IPS-15b (cell line): ENCODE measurements around the gene LTBP3.

Experiments
- H3K27me3 ChIP-seq: one replicate; pipeline ENCODE4 v1.6.1; 2013; ENCODE audit warnings: low read length; ENCODE audit not compliant: control insufficient read depth, insufficient read depth
- H3K36me3 ChIP-seq: one replicate; pipeline ENCODE4 v1.6.1; 2013; ENCODE audit warnings: low read length; ENCODE audit not compliant: control insufficient read depth, insufficient read depth
- H3K4me1 ChIP-seq: one replicate; pipeline ENCODE4 v1.6.1; 2013; ENCODE audit warnings: mild to moderate bottlenecking, low read length; ENCODE audit not compliant: control insufficient read depth, insufficient read depth
- H3K4me3 ChIP-seq: one replicate; pipeline ENCODE4 v1.5.1; 2013; ENCODE audit warnings: low read depth, low read length
- H3K9ac ChIP-seq: one replicate; pipeline ENCODE4 v1.6.1; 2013; ENCODE audit warnings: low read depth, mild to moderate bottlenecking, low read length
- H3K9me3 ChIP-seq: one replicate; pipeline ENCODE4 v1.6.1; 2013; ENCODE audit warnings: mild to moderate bottlenecking, low read length; ENCODE audit not compliant: control insufficient read depth, insufficient read depth

LTBP3 gene

DNA sequence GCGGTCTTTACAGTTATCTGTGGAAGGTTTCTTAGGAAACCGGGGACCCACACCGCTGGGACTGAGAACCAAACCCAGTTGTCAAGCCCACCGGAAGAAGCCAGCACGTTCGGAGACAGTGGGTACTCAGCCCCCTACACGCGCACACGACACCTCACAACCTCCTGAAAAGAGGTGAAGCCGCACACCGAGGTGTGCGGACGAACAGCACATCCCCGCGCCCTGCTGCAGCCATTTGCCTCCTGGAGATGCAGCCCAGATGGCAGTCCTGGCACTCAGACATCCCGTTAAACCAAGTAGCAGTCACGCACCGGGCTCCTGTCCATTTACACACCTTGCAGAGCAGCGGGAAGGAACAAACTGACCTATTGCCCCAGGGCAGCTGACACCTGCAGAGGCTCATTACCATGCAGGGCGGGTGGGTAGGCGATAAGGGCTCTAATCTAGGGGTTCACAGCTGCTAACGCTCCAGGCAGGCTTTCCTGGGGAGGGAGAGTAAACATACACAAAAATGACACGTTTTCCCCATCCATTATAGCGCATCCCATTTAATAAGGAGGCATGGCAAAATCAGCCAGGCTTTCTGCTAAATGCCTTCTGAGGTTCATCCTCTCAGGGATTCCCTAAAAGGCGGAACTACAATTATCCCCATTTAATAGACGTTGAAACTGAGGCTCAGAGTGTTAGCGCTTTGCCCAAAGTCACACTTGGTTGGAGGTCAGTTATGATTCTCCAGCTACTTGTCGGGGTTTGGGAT is 16.8 kb upstream of the LTBP3 start:
- H3K9ac ChIP-seq: no peak overlapping the region
- peaks cover 44% of the 10 kb centered on the region for H3K27me3 ChIP-seq
- H3K4me1 ChIP-seq: peaks cover 7% of the 10 kb centered on the region
- H3K9me3 ChIP-seq: no peaks in the 10 kb centered on the region
- H3K36me3 ChIP-seq: peaks cover 3% of the 10 kb centered on the region
- peak overlapping the region; percentile 51 for H3K4me3 ChIP-seq

DNA sequence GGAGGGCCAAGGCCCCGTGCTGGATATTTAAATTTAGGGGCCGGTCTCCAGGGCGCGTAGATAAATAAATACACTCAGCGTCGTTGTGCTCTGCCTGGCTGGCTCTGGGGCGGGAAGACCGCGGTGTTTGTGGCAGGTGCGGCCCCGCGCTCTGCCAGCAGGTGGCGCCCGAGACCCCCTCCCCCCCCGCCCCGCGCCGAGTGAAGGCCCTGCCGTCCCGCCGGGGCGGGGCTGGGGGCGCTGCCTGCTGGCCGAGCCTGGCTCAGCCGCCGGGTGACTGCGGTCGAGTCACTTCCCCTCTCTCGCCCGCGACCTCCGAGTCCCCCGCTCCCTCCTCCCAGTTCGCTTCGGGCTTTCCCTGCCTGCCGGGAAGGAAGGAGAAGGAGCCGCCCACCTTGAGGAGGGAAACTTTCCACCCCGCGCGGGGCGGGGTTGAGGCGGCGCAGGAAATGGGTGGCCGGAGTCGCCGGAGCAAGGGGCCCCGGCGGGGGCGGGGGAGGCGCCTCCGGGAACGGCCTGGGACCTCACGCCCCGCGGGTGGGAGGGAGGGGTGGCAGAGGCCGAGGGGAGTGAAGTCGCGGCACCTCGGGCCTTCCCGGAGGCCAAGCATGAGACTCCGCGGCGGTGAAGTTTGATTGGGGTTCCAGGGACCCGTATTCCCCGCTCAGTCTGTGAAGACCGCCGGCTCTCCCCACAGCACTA is 16.1 kb upstream of the LTBP3 start:
- Histone ChIP-seq H3K27me3 (peaks cover 42% of the 10 kb centered on the region), H3K4me1 (peaks cover 7% of the 10 kb centered on the region), H3K36me3 (peaks cover 3% of the 10 kb centered on the region), H3K9me3 (no peaks in the 10 kb centered on the region), H3K9ac (no peak overlapping the region), H3K4me3 (peak overlapping the region; percentile 48)

DNA sequence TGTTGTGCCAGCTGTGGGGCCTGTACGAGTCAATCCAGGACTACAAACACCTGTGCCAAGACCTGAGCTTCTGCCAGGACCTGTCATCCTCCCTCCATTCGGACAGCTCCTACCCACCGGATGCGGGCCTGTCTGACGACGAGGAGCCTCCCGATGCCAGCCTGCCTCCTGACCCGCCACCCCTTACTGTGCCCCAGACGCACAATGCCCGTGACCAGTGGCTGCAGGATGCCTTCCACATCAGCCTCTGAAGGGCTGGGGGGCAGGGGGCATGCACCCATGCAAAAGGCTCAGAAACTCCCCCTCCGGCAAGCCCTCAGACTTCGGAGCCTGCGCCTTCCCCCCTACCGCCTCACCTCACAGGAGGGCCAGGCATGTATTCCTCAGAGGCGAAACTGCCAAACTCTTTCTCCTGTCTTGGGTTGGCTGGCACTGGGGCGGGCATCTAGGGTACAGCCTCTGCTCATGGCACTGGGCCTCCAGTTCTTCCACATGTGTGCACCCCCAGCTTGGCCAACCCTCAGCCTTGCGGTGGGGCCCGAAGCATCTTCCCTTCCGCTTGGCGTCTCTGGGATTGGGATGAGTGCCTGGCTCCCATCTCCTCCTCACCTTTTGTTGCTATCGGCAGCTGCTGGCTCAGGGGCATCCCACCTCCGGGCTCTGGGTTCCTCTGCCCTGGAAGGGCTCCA is 15.4 kb upstream of the LTBP3 start:
- H3K27me3 ChIP-seq: peaks cover 38% of the 10 kb centered on the region

GRCh38 chr11:65572356-65573051 is 14.3 kb upstream of the LTBP3 start, which contains the start of gene FAM89B:
Gene FAM89B (plus strand): TSS chr11:65572538. CDS start chr11:65572670, 132 bp downstream.
- Histone ChIP-seq H3K4me1 (peaks cover 9% of the 10 kb centered on the region), H3K9ac (no peak within 1 kb of the TSS)

More for the DNA sequence above, 15.4 kb upstream of the LTBP3 start:
- Histone ChIP-seq H3K36me3 (peaks cover 3% of the 10 kb centered on the region), H3K4me3 (peak overlapping the region; percentile 64), H3K9me3 (no peaks in the 10 kb centered on the region), H3K4me1 (peaks cover 9% of the 10 kb centered on the region), H3K9ac (no peak overlapping the region)

GRCh38 chr11:65571940-65572339 is 13.8 kb upstream of the LTBP3 start:
- Histone ChIP-seq H3K4me1 (peaks cover 9% of the 10 kb centered on the region), H3K9me3 (no peaks in the 10 kb centered on the region), H3K36me3 (peaks cover 3% of the 10 kb centered on the region), H3K4me3 (peak overlapping the region; percentile 64), H3K27me3 (peaks cover 23% of the 10 kb centered on the region), H3K9ac (no peak overlapping the region)

More at GRCh38 chr11:65572356-65573051, 14.3 kb upstream of the LTBP3 start, which contains the start of gene FAM89B:
- Histone ChIP-seq H3K4me3 (peak within 1 kb of the TSS; percentile 64), H3K9me3 (no peaks in the 10 kb centered on the region), H3K27me3 (peaks cover 27% of the 10 kb centered on the region), H3K36me3 (peaks cover 3% of the 10 kb centered on the region)

DNA sequence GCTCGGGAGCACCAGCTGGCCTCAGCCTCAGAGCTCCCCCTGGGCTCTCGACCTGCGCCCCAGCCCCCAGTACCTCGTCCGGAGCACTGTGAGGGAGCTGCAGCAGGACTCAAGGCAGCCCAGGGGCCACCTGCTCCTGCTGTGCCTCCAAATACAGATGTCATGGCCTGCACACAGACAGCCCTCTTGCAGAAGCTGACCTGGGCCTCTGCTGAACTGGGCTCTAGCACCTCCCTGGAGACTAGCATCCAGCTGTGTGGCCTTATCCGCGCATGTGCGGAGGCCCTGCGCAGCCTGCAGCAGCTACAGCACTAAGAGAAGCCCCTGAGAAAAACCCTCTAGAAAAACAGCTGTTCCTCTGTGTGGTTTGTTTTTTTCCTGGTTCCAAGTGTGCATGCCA is 13.3 kb upstream of the LTBP3 start:
- H3K4me1 ChIP-seq: peaks cover 9% of the 10 kb centered on the region
- peak overlapping the region; percentile 99 for H3K4me3 ChIP-seq
- no peaks in the 10 kb centered on the region for H3K9me3 ChIP-seq
- no peak overlapping the region for H3K9ac ChIP-seq
- H3K27me3 ChIP-seq: peaks cover 18% of the 10 kb centered on the region
- H3K36me3 ChIP-seq: peaks cover 3% of the 10 kb centered on the region

- H3K4me1 ChIP-seq: peaks cover 9% of the 10 kb centered on the region
- peak within 1 kb of the TSS; percentile 92 for H3K9ac ChIP-seq
These were observed 12.1 kb upstream of the LTBP3 start, which contains the start of gene ZNRD2 for GRCh38 chr11:65569973-65570918. Gene ZNRD2 (plus strand): TSS chr11:65570477. CDS start chr11:65570492, 15 bp downstream.

GRCh38 chr11:65569164-65569972 is 11.2 kb upstream of the LTBP3 start:
- Histone ChIP-seq H3K4me1 (peaks cover 6% of the 10 kb centered on the region), H3K36me3 (peaks cover 3% of the 10 kb centered on the region), H3K9me3 (no peaks in the 10 kb centered on the region), H3K9ac (peak overlapping the region; percentile 92), H3K4me3 (peak overlapping the region; percentile 99), H3K27me3 (peaks cover 3% of the 10 kb centered on the region)

More at GRCh38 chr11:65569973-65570918, 12.1 kb upstream of the LTBP3 start, which contains the start of gene ZNRD2:
- Histone ChIP-seq H3K4me3 (peak within 1 kb of the TSS; percentile 99), H3K27me3 (peaks cover 10% of the 10 kb centered on the region), H3K36me3 (peaks cover 3% of the 10 kb centered on the region), H3K9me3 (no peaks in the 10 kb centered on the region)

- Histone ChIP-seq H3K9ac (no peak overlapping the region), H3K9me3 (no peaks in the 10 kb centered on the region), H3K27me3 (no peaks in the 10 kb centered on the region), H3K4me3 (no peak overlapping the region), H3K36me3 (no peaks in the 10 kb centered on the region), H3K4me1 (peaks cover 2% of the 10 kb centered on the region)
These were observed 7.7 kb upstream of the LTBP3 start for GRCh38 chr11:65565624-65566453.
